Keratinocyte (primary cell): Measurements from ENCODE around the gene SLC2A11.

Experiments
- EZH2 ChIP-seq: IDR thresholded peaks from one replicate; pipeline ENCODE4 v1.6.1; 2012; ENCODE audit warnings: inconsistent platforms, mild to moderate bottlenecking, low read length, moderate library complexity
- TF ChIP-seq, protein P1 (sequence below), 3 experiments: IDR thresholded peaks in 1 of 3; conservative IDR thresholded peaks in 1 of 3; optimal IDR thresholded peaks in 1 of 3; 2 replicates in 2 of 3; 3 replicates in 1 of 3; pipeline versions ENCODE3 to v1.5.1; 2011; ENCODE audit warnings: low read length in 3 of 3, mild to moderate bottlenecking in 3 of 3, moderate library complexity in 2 of 3, control low read depth in 1 of 3, inconsistent platforms in 1 of 3; ENCODE audit not compliant: insufficient read depth in 2 of 3; ENCODE audit errors: extremely low read depth in 1 of 3

DNA sequence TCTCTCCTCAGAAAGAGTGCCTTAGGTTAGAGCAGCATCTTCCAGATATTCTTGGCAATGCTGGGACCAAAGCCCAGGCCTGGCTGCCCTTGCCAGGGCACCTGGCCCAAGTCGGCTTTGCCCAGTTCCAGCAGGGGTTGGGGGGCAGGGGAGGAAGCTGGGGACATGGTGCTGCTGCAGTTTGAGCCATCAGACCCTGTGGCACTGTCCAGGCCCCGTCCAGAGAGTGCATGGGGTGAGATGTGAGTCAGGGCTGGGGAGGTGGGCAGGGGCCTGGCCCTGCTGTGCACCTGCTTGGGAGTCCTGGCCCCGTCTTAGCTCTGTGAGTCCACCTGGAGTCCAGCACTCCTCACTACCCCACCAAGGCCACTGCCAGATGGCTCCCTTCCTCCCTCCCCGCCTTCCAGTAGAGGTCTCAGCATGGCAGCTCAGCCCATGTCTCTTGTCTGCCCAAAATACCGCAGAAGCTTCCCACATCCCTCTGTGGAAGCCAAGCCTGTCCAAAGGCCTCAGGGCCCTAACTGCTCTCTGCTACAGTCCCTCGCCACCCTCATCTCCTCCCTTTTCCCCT, 35.5 kb upstream of the SLC2A11 start:
- TF ChIP-seq, protein P1, sequence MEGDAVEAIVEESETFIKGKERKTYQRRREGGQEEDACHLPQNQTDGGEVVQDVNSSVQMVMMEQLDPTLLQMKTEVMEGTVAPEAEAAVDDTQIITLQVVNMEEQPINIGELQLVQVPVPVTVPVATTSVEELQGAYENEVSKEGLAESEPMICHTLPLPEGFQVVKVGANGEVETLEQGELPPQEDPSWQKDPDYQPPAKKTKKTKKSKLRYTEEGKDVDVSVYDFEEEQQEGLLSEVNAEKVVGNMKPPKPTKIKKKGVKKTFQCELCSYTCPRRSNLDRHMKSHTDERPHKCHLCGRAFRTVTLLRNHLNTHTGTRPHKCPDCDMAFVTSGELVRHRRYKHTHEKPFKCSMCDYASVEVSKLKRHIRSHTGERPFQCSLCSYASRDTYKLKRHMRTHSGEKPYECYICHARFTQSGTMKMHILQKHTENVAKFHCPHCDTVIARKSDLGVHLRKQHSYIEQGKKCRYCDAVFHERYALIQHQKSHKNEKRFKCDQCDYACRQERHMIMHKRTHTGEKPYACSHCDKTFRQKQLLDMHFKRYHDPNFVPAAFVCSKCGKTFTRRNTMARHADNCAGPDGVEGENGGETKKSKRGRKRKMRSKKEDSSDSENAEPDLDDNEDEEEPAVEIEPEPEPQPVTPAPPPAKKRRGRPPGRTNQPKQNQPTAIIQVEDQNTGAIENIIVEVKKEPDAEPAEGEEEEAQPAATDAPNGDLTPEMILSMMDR (optimal IDR thresholded peaks at IDR 0.05 in 1 of 3, IDR thresholded peaks at IDR 0.05 in 1 of 3, conservative IDR thresholded peaks at IDR 0.05 in 1 of 3; ENCODE audit: extremely low read depth in 1 of 3, insufficient read depth in 2 of 3, low read length in 3 of 3) = no peak
- no peak for TF ChIP-seq EZH2
